Effector CD8-positive, alpha-beta T cell (primary cell): ENCODE data around the gene NCAPD3.
"Not testable (repeated sequence)": the region's sequence is repeated elsewhere in the genome, so short reads cannot be mapped to it uniquely, and the experiment has no call there.

Experiments
- DNase-seq: peaks from one replicate; lab custom pipeline; 2025; lab: John Stamatoyannopoulos, UW

NCAPD3 gene

GRCh38 chr11:134224710-134225664, 1.2 kb upstream of the NCAPD3 start:
- DNase-seq = peak; percentile 43

GRCh38 chr11:134223121-134223520, 646 bp downstream of the NCAPD3 start:
- DNase-seq = no peak

DNA sequence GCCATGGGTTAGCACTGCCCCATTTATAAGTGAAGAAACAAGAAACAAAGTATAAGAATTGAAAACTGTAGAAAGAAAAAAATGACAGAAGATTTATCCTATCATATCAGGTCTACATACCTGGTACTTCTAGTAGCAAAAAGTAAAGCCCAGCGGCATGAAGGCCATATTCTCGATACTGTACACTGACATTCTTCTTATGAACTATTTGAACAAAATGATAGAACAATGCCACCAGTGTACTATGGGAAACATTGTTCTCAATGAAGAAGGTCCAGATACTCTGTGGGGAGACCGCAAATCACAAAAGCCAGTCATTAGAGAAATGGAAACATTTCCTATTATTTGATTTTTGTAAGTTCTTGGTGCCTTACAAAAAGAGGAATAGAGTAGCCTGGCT, 7.0 kb downstream of the NCAPD3 start:
- DNase-seq = no peak

- no peak for DNase-seq
Observed at GRCh38 chr11:134215836-134216235, 7.9 kb downstream of the NCAPD3 start.

DNA sequence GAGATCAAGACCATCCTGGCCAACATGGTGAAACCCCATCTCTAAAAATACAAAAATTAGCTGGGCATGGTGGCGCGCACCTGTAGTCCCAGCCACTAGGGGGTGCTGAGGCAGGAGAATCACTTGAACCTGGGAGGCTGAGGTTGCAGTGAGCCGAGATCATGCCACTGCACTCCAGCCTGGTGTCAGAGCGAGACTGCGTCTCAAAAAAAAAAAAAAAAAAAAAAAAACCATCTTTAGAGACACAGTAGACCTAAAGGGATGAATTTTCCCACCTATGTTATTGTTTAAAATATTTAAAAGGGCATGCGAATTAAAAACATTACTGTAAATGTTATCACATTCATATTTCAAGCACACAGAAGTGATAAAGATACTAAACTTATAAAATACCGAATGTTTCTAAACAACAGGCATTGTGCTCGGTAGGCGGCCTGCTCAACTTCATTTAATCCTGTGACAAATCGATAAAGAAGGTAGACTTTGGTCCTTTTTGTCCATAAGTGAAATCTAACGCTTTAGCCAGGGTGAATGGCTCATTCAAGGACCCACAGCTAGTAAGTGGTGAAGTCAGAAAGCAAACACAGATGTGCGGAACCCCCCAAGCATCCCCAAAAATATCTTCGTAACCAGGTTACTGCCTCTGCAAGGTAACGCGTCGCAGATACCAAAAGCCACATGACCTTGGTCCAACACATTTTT, 16.1 kb downstream of the NCAPD3 start:
- peak; percentile 48 for DNase-seq

DNA sequence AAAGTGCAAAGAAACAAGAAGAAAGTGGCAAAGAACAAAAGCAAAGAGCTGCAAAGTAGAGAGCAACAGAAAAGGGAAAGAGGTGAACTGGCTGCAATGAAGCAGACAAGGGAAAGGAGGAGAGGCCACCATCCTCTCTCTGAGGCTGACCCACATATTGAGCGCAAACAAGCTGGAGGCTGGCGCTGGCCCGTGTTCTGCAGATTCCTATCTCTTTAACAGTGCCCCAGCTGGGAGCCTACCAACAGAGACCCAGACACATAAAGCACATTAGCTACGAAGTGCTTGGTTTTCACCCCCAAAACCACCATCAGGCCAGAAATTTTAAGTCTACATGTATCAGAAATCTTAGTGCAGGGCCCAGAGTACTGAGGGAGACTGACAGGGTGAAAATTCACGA, 17.6 kb downstream of the NCAPD3 start:
- DNase-seq = no peak

DNA sequence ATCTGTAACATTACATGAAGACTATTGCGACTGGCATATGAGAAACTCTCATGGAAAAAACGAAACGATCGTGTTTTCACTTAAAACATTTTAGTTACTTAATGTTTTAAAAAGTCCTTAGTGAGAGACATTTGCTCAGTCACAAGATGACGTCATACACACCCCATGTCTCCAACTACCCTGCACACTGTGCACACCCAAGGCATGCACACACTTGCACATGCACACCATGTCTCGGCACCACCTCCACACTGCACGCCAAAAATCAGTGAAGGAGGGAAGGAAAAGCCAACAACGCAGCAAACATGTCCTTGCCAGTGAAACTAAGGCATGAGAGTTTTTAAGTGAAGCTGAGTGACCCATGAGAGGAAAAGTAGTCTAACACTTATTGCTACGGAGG, 18.0 kb downstream of the NCAPD3 start:
- DNase-seq = no peak

- no peak for DNase-seq
Observed at GRCh38 chr11:134202661-134203060, 21.1 kb downstream of the NCAPD3 start.

- no peak for DNase-seq
Observed at GRCh38 chr11:134200688-134201087, 23.1 kb downstream of the NCAPD3 start.

GRCh38 chr11:134199531-134199930, 24.2 kb downstream of the NCAPD3 start:
- no peak for DNase-seq

GRCh38 chr11:134196756-134197155, 27.0 kb downstream of the NCAPD3 start:
- DNase-seq = no peak

- not testable (repeated sequence) for DNase-seq
Observed at GRCh38 chr11:134188092-134188491, 35.7 kb downstream of the NCAPD3 start.

- DNase-seq = no peak
Observed at GRCh38 chr11:134181707-134182106, 42.1 kb downstream of the NCAPD3 start.

DNA sequence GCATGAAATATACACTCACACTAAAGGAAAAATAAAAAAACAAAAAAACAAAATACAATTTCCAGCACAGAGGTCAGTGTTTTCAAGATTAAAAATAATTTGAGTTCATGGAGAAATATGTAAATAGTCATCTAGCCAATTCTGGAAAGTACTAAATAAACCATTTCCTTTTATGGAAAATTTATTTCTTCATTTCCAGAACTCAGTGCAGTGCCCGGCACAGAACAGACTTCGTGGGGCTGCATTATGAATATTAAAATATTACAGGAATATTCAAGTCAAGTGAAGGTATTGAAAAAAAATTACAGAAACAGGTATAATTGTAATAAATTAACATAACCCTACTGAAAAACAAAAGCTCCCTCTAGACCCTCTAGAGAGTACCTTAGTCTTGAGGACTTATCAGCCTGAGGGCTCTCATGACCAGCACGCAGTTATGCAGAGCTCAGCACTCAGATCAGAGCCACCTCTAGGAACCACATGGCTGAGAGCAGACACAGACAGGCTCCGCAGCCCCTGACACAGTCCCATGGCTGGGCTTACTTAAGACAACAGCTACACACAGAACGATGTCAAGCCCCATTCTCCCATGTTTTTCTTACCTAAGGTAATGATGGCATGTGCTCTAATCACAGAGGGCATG, 45.6 kb downstream of the NCAPD3 start:
- no peak for DNase-seq

DNA sequence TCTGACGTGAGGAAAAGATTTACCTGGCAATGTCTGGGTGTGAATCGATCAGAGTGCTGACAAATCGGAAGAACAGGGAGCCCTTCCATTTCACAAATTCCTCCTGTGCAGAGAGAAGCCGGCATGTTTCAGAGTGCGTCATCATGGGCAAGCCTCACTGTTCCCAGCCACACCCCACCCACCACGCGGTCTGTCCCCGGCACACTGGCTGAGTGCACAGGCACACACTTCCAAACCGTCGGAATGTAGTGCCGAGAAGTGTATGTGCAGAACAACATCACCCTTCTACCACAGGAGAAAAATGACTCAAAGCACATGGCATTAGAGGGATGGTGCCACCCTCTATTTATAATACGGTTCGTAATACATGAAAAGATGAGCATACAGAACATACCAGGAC, 47.5 kb downstream of the NCAPD3 start:
- no peak for DNase-seq

GRCh38 chr11:134173296-134173695, 50.5 kb downstream of the NCAPD3 start:
- DNase-seq = no peak

DNA sequence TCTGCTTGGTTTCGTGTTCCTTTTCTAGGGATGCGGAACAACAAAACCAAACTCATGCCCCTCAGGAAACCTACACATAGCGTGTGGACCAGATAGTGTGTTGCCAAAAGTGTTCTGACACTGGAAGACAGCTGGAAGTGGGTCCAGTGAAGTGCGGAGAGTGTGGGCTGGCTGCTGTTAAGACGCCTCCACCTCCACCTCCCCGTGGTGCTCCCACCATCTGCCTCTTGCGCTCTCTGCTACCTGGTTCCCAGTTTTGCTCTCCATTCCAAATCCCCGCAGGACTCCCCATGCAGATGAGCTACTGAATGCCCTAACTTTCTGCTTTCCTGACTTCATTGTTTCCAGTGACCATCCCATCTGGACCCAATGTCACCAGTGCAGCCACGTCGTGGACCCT, 51.8 kb downstream of the NCAPD3 start:
- no peak for DNase-seq

- no peak for DNase-seq
Observed at GRCh38 chr11:134170919-134171281, 52.9 kb downstream of the NCAPD3 start.

- no peak for DNase-seq
Observed at GRCh38 chr11:134170177-134170918, 53.4 kb downstream of the NCAPD3 start.

- no peak for DNase-seq
Observed at GRCh38 chr11:134164490-134165370, 59.0 kb downstream of the NCAPD3 start.

GRCh38 chr11:134159652-134160051, 64.1 kb downstream of the NCAPD3 start:
- DNase-seq = no peak
